ENCODE measurements around the gene TEDC1.

The TEDC1 gene

DNA sequence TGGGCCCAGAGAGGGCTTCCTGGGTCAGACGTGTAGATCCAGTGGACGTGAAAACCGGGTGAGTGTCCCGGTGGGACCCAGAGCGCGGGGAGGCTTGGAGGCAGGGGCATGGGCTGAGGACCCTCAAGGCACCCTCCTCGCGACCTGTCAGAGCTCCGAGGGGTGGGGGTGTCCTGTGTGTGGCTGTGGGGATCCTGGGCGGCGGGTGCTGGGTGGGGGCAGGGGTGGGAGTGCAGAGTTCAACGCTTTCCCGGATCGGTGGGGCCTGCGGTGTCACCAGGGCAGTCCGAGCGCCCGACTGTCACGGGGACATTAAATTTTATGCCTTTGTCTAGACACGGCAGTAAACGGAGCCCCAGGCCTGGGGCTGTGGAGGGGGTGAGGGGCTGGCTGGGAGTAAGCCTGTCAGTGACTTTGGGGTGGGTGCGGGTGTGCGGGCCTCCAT lies 36.4 kb downstream of the TEDC1 start:
- no peak for FAIRE-seq

DNA sequence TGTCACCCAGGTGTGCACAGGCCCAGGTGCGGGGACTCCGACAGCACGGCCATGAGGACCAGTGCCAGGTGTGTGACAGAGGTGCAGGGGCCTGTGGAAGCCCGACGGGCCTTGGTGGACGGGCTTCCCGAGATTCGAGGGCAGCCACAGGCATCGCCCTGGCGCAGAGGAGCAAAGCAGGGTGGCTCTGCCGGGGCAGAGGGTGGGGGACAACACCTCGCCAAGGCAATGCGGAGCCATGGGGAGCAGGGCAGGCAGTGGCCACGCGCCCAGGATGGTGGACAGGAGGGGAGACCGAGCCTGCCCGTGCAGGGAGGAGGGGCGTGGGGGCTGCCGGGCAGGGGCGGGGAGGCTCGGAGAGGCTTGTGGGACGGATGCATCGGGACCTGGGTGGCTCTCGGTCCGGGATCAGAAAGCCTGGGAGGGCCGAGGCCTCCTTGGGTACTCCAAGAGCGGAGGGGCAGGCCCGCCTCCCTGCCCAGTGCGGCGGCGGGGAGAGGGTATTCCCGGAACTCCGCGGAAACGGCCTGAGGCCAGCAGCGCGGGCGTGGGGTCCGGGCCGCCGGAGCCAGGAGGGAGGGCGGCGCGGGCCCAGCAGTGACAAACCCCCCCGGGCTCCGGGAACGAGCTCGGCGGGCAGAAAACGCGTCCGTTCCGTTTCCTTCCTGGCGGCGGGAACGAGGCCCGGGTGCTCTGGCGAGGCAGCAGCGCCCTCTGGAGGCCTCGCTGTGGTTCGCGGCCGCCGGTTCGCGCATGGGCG lies 37.0 kb downstream of the TEDC1 start:
- no peak for FAIRE-seq

DNA sequence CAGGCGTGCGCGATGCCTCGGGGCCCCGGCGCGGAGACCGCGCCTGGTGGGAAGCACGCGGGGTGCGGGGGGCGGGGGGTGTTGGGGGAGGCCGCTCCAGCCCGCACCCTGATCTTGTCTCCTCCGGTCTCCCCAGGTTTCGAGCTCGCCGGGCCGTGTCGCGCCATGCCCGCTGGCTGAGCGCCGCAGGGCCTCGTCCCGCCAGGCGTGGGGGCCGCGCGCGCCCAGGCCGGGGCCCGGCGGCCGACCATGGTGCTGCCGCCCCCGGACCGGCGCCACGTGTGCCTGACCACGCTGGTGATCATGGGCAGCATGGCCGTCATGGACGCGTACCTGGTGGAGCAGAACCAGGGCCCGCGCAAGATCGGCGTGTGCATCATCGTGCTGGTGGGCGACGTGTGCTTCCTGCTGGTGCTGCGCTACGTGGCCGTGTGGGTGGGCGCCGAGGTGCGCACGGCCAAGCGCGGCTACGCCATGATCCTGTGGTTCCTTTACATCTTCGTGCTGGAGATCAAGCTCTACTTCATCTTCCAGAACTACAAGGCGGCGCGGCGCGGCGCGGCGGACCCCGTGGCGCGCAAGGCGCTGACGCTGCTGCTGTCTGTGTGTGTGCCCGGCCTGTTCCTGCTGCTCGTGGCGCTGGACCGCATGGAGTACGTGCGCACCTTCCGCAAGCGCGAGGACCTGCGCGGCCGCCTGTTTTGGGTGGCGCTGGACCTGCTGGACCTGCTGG lies 37.7 kb downstream of the TEDC1 start:
- no peak for FAIRE-seq

DNA sequence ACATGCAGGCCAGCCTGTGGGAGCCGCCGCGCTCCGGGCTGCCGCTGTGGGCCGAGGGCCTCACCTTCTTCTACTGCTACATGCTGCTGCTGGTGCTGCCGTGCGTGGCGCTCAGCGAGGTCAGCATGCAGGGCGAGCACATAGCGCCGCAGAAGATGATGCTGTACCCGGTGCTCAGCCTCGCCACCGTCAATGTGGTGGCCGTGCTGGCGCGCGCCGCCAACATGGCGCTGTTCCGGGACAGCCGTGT lies 38.2 kb downstream of the TEDC1 start:
- no peak for FAIRE-seq

DNA sequence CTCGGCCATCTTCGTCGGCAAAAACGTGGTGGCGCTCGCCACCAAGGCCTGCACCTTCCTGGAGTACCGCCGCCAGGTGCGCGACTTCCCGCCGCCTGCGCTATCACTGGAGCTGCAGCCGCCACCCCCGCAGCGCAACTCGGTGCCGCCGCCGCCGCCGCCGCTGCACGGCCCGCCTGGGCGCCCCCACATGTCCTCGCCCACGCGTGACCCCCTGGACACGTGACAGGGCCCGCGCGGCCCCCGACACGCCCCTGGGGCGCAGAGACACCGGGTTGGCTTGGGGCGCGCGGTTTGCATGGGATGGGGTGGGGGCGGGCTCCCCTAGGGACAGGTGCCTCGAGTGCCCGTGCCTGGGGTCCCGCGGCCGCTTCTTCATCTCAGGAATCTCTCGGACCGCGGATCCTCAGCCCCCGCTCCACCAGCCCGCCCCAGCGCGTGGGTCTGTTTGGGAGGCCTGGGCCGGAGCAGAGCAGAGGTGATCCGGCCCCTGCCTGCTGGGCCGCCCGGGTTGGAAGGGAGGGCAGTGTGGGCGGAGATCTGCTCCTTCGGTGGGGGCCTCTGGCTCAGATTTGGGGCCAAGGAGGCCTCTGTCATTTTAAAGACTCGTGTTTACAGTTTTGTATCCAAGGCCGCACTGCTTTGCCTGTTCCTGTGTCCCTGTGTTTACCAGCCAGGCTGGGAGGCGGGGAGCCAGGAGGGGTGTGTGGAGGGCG lies 38.7 kb downstream of the TEDC1 start:
- FAIRE-seq = no peak

DNA sequence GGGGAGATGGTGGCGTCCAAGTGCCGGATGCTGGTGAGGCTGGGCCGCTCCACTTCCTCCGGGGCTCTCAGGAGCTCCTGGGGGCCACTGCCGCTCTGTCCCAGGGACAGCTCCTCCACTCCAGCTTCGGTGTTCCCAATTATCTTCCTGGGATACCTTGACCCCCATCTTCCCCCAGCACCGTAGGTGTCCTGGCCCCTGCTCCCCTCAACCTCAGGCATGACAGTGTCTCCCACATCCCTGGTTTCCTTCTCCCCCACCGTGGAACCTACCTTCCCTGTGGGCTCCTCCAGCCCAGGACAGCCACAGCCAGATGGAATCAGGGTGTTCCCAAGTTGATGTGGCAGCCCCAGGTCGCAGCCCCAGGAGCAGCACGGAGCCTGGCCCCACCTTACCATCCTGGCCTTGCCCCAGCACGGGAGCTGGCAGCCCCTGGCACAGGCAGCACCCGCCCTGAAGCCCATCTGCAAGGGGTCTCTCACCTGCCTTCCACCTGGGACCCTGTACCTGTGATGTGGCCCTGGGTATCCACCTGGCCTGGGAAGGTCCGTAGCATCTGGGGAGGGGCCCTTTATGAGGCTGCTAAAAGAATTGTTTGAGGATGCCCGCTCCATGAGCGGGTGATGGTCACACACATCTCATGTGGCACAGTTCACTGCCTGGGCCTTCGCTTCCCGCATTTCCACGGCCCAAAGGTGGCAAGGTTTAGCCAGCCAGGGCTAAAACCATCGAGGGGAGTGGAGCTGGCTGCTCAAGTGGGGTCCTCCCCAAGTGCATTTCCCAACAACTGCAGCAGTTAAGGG lies 39.4 kb downstream of the TEDC1 start:
- FAIRE-seq = no peak

DNA sequence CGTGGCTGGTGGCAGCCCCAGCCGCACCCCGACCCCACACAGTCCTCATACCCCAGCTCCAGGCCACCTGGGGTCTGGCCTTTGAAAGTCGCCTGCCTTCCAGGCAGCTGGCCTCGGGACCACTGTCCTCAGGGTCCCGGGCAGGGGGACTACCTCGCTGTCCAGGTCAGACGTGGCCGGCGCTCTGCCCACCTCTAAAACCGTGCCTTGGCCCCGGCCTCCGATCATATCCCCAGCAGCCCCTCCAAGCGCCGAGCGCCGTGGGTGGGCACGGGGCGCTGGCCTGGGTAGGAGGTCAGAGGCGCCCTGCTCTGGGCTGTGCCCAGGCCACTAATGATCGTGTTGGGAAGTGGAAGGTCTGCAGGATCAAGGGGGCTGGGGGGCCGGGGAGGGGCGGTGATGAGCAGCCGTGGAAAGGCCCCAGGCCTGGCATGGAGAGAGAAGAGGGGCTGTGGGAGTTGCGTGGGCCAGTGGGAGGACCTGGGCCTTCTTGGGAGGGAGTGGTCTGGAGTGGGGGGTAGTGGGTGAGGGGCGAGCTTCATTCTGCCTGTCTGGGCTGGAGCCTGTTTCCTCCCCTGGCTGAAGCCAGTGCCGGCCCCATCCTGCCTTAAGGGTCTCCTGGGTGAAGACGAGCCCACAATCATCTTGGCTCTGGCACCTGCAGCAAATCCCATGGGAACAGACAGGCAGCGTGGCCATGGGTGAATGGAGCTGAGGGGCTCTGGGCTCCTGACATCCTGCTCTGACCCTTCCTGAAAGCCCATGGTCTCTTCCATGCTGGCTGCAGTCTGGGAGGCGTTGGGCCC lies 40.2 kb downstream of the TEDC1 start:
- FAIRE-seq = no peak

DNA sequence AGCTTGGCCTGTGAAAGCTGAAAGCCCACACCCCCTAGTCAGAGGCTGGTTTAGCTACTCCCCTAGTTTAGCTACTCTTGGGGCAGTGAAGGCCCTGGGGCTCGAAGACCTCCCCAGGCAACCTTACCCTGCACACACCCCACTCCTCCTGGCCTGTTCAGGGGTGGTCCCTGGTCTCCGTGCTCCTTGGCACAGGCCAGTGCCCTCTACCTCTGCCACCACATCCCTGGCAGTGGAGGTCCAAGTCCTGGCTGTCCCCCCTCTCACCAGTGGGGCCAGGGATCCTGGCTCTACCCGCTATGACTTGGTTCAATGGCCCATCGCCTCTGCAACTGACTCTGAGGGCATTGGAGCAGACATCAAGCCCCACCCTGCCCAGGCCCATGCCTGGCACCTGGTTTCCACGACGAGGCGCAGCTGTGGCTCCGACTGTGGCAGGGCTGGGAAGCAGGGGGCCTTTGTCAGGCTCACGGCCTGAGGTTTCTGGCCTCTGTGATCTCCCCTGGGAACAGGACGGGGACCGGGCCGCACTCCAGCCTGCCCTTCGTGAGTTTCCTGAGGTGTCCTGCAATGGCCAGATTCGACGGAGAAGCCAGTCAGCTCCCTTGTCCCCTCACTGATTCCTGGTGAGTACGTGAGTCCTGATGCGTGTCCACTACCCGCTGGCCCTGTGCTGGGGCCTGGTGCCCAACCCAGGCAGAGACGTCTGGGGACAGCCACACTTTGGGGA lies 41.0 kb downstream of the TEDC1 start:
- no peak for FAIRE-seq

DNA sequence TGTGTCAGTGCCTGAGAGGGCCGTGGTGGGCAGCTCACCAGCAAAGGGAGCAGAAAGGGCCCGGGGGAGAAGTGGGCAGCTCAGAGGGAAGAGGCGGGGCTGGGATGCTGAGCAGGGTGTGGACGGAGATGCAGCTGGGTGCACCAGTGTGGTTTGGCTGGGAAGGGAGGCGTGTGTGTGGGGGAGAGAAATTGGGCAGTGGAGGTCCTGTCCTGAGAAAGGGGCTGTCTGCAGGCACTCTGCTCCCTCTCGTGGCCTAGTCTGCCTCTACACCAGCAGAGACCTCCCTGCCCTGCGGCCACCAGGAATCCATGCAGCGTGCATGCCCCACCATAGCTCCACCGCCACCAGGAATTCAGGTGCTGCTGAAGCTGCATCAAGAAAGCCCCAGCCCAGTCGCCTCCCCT lies 41.7 kb downstream of the TEDC1 start:
- no peak for FAIRE-seq

DNA sequence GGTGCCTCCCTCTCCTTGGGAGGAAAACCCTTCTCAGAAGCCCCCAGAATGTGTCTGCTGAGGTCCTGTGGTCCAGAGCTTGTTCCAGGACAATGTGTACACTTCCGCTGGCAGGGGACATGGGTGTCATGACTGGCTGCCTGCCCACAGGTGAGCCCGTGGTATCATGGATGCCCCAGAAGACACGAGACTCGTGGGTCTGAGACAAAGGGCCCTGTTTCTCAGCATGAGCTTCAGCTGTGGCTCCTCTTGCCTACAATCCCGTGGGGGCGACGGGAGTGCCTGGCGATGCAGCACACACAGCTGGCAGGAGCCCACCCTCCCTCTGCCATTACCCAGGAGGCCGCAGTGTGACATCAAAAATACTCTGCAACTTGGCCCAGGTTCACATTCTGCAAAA lies 42.3 kb downstream of the TEDC1 start:
- FAIRE-seq = no peak

DNA sequence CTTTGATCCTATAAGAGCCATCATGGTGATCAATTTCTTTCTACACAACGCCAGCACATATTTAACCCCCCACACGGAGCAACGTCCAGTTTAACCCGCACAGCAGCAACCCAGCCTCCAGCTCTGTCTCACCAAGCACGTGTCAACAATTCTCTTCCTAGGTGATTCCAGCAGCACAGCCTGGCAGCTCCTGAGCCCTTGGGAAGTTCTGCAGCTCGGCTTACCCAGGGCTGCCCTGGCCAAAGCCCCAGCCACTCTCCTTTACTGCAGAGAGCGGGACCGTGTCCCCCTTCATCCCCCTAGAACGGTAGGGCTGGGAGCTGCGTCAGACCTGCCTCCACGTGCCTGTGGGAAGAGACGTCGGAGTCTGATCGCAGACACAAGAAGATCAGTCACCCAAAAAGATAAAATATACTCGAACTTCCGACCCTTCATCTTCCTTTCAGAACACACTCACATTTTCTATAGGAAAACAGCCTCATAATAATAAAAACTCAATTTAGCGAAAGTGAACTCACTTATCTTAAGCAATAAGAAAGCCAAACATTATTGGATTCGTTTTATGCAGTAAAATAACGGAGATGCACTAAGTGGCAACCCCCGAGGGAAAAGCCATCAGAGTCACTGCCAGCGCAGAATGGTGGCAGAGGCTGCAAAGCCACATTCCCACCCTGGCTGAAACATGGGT lies 42.9 kb downstream of the TEDC1 start:
- FAIRE-seq = no peak

DNA sequence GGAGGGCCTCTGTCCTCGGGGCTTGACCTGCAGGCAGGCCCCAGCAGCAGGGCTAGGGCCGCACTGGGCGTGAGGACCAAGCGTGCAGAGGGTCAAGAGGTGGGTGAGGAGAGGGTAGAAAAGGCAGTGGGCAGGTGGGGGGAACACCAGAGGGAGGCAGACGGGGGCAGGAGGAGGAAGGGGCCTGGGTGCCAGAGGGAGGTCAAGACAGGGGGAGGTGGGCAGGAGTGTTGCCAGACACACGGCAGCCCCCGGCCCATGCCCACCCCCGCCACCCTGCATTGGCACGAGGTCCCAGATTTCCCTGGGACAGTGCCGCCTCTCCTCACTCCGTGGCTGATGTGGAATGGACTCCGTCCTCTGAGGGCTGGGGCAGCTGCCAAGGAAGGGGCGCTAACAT lies 43.5 kb downstream of the TEDC1 start:
- FAIRE-seq = no peak

DNA sequence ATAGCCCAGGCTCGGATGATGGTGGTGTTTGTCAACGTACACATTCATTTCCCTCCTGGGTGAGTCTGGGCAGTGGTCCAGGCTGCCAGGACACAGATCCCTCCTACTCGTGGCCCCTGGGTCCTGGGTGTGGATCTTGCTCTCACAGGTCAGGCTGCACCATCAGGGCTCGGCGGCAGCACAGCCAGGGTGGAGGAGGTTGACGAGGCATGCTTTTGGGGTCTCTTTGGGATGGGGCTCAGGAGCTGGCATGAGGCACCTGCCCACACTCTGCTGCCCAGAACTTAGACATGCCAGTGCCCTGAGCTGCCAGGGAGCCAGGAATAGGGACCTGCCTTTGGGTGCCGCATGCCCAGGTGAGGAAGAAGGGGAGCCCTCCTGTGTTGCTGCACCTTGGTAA lies 45.0 kb downstream of the TEDC1 start:
- no peak for FAIRE-seq

DNA sequence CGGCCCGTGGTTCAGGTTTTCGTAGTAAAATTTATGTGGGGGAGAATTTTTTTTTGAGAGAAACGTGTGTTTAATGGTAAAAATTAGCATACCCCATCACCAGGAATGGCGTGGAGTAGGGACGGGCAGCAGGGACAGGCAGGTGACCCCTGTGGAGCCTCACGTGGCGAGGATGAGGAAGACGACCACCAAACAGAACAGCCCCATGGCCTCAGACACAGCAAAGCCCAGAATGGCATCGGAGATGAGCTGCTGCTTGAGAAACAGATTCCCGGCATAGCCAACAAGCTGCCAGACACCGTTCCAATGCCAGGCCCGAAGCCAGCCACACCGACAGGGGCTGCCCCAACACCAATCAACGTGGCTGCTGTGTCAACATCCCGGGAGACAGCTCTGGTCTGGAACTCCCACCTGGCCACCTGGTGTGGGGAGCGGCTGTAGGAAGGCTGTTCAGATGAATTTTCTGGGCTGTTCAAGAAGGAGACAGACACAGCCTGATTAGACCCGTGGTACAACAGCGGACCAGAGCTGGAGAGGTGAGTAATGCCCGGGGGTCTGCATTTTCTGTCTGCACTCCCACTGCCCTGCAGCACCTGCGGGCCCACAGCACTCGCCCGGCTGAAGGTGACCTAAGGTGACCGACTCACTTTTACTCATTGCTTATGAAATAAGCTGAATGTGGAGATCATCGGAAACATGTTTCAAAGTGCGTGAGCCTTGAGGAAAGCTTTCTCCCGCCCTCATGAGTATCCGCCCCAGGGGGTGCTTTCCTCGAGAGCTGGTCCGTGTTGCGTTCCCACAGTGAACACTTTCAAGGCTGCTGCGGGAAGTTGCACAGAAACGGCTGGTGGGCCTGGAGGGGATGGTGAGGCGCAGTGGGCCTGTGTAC lies 45.9 kb downstream of the TEDC1 start:
- no peak for FAIRE-seq

DNA sequence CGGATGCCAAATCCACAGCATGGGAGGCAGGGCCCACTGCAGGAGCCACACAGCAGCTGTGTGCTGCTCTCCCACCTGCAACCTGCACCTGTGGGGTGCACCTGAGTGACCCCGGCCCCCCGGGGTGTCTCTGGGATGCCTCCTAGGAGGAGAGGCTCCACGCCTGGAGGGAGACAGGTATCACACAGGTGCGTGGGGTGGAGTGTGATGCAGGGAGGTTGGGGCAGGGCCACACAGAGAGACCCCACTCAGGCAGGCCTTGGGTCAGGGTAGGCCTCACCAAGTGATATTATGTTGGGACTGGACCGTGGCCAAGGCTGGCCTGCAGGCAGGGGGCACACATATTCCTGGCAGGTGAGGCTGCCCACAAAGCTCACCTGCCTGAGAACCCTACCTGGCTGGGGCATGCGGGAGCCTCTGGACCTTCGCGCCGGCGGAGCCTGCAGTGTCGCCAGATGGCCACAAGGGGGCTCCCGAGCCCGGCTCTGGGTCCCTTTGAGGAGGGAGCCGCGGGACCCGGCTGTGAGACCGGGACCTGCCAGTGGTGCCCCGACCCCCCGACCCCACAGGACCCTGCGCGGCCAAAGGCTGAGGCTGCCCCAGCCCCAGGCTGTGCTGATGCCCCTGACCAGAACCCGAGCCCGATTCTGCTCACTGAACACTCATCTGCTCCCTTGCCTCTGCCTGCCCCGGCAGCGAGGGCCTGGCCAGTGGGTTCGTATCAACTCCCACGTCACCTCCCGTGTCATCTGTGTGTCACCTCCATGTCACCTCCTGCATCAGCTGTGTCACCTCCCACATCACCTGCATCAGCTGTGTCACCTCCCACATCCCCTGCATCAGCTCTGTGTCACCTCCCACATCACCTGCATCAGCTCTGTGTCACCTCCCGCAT lies 46.8 kb downstream of the TEDC1 start:
- FAIRE-seq = no peak

DNA sequence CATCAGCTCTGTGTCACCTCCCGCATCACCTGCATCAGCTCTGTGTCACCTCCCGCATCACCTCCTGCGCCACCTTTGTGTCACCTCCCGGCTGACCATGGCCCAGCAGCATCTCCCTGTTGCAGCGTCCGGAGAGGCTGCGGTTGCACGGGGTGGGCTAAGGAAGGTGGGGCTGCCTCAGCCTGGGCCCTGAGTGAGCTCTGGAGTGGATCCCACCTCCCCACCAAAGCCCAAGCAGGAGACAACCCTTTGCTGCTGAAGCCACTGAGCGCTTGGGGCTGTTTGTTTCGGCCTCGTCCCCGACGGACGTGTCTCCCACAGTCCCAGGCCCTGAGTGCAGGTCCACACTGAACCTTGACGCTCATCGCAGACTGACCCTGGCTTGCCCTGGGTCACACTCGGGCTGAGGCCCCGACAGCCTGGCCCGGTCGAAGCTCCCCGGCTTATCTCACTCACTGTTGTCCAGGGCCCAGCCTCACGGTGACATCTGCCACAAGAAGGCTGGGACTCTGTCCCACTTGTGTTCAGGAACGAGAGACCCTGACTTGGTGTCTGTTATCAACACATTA lies 47.5 kb downstream of the TEDC1 start:
- no peak for FAIRE-seq

DNA sequence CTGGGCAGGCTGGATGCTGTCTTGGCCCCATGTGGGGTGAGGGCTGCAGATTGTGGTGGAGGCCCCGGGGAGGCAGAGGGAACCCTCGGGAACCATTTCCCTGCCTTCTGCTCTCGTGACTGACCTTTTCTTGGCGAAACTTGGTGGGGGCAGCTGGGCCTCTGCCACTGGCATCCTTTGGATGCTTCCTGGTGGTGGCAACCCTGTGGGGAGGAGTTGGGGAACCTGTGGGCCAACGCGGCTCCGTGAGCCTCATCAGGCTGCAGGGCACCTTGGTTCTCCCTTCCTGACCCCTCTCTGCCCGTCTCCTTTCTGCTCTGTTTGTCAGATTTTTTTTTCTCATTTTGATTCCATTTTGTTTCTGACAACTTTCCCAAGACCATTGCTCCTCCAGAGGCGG lies 49.8 kb downstream of the TEDC1 start:
- FAIRE-seq = no peak

DNA sequence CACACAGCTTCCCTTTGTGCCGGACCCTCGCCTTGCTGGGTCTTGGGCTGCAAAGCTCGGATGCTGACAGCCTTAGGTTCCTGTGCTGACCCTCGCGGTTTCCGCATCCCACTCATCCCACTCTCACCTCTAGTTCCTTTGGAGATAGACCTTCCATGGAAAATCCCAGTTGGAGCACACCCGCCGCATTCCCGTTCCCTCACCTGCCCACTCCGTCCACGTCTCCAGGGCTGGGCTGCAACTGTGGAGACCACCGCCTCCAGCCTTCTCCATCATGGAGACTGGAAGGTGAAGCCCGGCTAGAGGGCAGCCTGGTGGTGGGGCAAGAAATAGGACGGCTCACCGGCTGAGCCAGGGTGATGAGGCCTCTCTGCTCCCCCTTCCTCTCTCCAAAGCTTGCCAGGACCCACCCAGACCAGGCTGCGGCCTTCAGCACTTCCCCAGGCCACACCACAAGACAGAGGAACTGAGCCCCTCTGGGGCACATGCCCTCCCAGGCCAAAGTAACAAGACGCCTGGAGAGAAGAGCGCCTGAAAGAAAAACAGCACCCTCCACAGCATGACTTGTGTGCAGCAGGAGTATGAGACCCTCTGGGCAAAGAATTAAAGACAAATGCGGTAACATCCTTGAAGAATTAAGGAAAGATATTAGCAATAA lies 50.3 kb downstream of the TEDC1 start:
- FAIRE-seq = no peak

Measured in colon (tissue), 2 donors.